GM06990 (cell line): Measurements from ENCODE around the gene BRME1.

ENCODE experiments used
- DNase-seq: peaks from one replicate; pipeline ENCODE4 v3.0.0-alpha.2; 2011; ENCODE audit not compliant: insufficient read length; ENCODE audit errors: extremely low read depth
- H3K27me3 ChIP-seq: replicated peaks from 2 replicates; pipeline ENCODE4 v1.6.0; 2011; ENCODE audit warnings: low read length; ENCODE audit not compliant: control insufficient read depth, insufficient read depth
- H3K36me3 ChIP-seq: 2 replicates; pipeline ENCODE4 v1.5.1; 2011; ENCODE audit warnings: low read length; ENCODE audit not compliant: control insufficient read depth, insufficient read depth
- H3K4me3 ChIP-seq: replicated peaks from 2 replicates; pipeline ENCODE4 v1.5.1; 2011; ENCODE audit warnings: low read depth, mild to moderate bottlenecking, control low read depth, low read length
- TF ChIP-seq, protein P1 (sequence below): IDR thresholded peaks from 2 replicates; pipeline ENCODE4 v1.5.1; 2011; ENCODE audit warnings: low read length, control low read depth, mild to moderate bottlenecking, inconsistent platforms; ENCODE audit not compliant: insufficient read depth, poor library complexity, severe bottlenecking

BRME1 gene

DNA sequence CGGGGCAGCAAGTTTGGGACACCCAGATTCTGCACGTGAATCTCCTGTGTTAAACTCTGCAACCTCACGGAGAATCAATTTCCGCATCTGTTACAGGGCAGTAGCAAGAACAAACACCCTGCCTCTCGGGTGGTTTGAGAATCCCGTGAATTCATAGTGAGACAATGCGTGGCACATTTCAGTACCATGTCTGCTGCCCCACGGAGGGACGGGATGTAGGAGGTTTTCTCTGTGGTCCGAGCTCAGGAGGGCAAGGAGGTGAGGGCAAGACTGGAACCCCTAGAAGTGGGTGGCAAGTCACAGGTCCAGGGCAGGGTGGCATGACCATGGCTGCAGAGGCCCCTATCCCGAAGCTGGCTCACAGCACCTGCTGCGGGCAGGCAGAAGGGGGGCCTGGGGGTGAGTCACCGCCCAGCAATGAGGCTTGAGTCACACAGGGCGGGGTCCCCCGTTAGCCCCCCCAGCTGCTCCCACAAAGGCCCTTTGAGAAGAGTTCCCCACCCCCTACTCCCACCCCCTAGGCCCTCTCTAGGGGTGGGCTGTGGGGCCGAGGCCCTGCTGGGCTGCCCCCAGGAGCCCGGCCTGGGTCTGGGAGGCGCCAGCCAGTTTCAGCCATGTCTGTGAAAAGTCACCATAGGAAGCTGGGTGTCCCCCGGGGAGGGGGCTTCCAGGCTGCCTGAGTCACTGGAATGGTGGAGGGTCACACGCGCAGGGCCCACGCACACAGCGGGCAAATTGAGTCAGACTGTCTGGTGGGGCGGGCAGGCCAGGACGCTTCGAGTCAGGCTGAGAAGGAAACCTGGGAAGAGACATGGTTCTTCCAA lies 54.8 kb downstream of the BRME1 start:
- Histone ChIP-seq H3K36me3 (no peaks in the 10 kb centered on the region), H3K27me3 (no peaks in the 10 kb centered on the region), H3K4me3 (no peak overlapping the region)
- TF ChIP-seq, protein P1, sequence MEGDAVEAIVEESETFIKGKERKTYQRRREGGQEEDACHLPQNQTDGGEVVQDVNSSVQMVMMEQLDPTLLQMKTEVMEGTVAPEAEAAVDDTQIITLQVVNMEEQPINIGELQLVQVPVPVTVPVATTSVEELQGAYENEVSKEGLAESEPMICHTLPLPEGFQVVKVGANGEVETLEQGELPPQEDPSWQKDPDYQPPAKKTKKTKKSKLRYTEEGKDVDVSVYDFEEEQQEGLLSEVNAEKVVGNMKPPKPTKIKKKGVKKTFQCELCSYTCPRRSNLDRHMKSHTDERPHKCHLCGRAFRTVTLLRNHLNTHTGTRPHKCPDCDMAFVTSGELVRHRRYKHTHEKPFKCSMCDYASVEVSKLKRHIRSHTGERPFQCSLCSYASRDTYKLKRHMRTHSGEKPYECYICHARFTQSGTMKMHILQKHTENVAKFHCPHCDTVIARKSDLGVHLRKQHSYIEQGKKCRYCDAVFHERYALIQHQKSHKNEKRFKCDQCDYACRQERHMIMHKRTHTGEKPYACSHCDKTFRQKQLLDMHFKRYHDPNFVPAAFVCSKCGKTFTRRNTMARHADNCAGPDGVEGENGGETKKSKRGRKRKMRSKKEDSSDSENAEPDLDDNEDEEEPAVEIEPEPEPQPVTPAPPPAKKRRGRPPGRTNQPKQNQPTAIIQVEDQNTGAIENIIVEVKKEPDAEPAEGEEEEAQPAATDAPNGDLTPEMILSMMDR: no peak
- DNase-seq: no peak

DNA sequence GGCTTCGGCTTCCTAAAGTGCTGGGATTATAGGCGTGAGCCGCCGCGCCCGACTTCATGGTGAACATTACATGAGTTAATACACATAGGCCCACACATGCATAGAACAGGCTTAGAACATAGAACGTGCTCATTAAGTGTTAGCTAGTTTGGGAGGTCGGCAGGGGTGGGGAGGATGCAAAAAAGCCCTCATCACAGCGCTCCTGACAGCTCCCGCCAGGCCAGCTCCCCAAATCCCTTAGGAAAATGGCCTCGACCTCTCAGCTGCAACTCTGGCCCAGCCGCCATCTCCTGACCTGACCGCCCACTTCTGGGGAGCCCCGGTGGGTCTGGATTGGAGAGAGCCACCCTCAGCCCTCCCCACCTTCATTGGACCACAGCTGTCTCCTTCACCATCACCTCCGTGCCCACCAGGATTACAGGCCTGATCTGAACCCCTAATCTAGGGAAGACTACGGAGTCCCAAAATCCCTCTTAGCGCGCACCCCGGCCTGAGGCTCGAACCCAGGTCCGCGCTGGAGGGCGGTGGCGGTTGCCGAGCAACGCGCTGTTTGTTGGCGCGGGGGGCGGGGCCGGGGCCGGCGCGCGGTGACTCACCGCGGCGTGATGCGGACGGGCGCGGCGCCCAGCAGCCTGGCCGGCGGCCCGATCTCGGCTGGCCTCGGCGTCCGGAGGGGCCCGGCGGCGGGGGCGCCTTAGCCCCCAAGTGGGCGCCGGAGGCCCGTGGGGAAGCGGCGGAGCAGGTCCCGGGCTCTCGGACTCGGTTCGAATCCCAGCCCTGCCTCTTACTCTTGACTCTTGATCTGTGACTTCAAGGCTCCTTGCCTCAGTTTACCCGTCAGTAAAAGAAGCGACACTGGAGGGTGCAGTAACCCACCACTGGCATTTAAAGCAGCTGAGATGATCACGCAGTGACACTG lies 55.7 kb downstream of the BRME1 start:
- H3K4me3 ChIP-seq: no peak overlapping the region; the same call in 1 of the 2 replicates
- H3K27me3 ChIP-seq: no peaks in the 10 kb centered on the region
- peak; percentile 65 for DNase-seq
- TF ChIP-seq, protein P1: no peak
- H3K36me3 ChIP-seq: no peaks in the 10 kb centered on the region

DNA sequence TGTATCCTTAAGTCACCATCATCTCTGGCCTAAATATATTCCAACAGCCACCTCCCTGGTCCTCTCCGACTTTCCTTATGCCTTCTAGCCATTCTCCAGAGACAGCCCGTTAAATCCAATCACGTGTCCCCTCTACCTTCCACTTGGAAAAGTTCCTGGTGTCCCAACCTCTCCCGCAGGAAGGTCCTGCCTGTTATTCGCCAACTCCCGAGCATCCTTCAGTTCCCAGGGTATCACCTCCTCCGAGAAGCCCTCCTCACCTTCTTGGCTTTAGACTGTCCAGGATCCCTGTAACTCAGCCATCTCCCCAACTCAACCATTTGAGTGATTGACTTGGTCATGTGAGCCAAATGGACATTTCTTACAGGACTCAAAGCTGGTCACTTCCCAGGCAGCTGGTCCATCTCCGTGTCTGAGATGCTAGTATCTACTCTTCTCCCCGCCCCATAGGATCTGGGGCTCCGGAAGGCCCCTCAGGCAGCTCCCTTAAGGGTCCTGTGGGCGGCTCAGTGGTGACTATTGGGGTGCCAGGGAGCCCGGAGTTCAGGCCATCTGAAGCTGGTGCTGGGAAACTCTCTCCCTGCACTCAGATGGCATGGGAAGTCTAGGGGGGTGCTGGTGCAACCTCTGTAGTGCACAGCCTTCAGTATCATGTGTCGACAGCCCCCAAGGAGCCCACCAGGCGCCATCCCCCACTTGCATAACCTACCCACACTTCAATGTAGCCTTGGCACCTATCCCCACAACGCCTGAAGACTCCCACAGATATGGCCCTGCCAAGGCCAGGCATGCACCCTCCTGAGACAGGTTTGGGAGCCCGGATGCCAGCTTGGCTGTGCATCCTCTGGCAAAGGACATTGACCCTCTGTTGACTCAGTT lies 56.9 kb downstream of the BRME1 start:
- no peak for DNase-seq
- TF ChIP-seq, protein P1: no peak
- H3K36me3 ChIP-seq: no peaks in the 10 kb centered on the region

DNA sequence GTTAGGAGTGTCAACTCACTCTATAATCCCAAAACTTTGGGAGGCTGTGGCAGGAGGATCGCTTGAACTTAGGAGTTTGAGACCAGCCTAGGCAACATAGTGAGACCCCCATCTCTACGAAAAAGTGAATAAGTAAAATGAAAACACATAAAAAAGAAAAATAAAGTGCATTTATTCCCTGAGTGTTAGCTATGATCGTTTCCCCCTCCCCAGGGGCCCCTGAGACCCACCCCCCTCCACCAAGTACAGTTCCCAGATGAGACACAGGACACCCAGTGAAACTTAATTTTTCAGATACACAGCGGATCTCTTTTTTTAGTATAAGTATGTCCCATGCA lies 57.6 kb downstream of the BRME1 start:
- TF ChIP-seq, protein P1: no peak
- Histone ChIP-seq H3K4me3 (no peak overlapping the region), H3K36me3 (no peaks in the 10 kb centered on the region), H3K27me3 (no peaks in the 10 kb centered on the region)
- no peak for DNase-seq

More for the DNA sequence above, 56.9 kb downstream of the BRME1 start:
- no peaks in the 10 kb centered on the region for H3K27me3 ChIP-seq
- H3K4me3 ChIP-seq: no peak overlapping the region
